IPS-18c (cell line): ENCODE measurements around the gene RPP25.
A peak's percentile ranks its signal among the peaks of the same experiment; 100 is the strongest.

Source experiments
- H3K4me3 ChIP-seq: 2 replicates; pipeline ENCODE4 v1.7.0; 2013; ENCODE audit warnings: low read depth, mild to moderate bottlenecking, low read length, moderate library complexity; ENCODE audit not compliant: insufficient read depth
- H3K9me3 ChIP-seq: one replicate; pipeline ENCODE4 v1.6.1; 2013; ENCODE audit warnings: mild to moderate bottlenecking, low read length, moderate library complexity; ENCODE audit not compliant: control insufficient read depth, insufficient read depth

RPP25 gene

DNA sequence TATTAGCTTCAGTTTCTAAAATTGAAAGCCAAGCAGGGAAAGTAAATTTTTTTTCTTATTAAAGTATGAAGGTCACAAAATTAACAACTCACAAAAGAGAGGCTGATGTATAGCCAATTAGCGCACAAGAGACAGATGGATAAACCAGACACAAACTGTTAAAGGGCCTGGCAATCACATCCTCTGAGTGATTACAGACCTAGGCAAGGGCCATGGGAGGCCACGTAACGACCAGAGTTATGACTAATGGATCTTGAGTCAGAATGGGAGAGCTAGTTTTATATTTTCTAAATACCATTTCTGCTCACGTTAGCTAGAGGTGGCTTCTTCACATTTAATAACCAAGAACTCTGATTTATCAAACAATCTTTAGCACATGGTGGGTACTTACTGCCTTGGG lies 21.0 kb upstream of the RPP25 start:
- Histone ChIP-seq H3K4me3 (no peak overlapping the region), H3K9me3 (no peaks in the 10 kb centered on the region)

DNA sequence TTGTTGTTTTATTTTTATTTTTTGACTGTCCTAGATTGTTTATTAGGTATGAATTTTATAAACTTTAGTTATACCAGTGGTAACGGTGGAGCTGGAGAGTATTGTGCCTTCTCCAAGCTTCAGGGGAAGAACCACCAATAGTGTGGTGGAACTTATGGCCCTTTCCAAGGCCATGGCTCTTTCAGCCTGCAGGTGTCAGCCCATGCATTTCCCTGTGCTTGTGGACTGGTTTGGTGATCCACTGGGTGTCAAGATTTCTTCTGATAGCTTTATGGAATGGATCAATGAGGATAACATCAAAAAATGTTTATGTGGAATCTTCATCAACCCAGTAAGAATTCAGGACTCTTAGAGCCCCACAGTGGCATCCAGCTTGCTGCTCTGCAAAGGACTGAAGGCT lies 19.6 kb upstream of the RPP25 start:
- no peak overlapping the region for H3K4me3 ChIP-seq
- H3K9me3 ChIP-seq: no peaks in the 10 kb centered on the region

DNA sequence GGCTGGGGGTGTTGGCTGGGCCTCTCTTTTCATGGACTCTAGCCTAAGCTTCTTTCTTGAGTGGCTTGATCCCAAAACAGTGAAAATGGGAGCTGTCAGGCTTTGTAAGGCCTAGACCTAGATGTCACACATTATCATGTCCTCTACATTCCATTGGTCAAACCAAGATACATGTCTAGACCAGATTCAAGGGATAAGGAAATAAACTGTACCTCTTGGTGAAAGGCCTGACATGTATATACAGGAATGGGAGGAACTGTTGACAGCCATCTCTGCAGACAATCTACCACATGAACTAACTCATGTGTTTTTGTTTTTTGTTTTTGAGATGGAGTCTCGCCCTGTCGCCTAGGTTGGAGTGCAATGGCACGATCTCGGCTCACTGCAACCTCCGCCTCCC lies 11.1 kb upstream of the RPP25 start:
- H3K4me3 ChIP-seq: no peak overlapping the region
- H3K9me3 ChIP-seq: no peaks in the 10 kb centered on the region

DNA sequence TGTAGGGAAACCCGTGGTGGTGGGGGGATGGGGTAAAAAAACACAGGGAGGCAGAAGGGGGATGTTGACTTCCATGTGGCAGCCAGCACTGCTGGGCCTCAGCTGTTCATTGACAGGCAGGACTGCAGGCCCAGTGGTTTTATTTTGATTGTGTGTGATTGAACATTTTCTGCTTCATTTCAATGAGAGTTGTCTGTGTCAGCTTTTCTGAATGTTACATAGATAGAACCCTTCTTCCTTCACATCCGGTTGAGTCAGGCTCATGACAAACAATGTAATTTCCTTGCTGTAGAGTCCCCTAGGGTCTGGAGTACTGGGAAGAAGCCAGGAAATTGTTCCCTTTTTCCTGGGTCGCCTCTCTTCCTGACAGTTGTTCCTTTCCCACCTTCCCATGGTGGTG lies 8.2 kb upstream of the RPP25 start:
- no peaks in the 10 kb centered on the region for H3K9me3 ChIP-seq
- no peak overlapping the region for H3K4me3 ChIP-seq

DNA sequence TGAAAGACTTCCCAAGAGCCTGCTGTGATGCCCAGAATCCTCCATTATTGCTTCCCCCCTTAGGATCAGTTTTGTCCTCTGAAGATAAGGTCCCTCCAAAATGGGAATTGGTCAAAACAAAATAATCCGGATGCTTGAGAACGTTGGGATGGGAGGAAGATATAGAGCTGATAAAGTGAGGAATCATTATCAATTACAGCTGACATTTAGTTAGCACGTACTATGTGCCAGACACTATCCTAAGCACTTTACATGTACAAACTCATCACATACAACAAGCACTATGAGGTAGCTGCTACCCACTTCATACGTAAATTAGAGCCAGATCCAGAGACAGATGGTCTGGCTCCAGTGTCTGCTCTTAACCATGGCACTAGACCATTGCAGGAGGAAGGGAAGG lies 6.6 kb upstream of the RPP25 start:
- no peaks in the 10 kb centered on the region for H3K9me3 ChIP-seq
- no peak overlapping the region for H3K4me3 ChIP-seq

DNA sequence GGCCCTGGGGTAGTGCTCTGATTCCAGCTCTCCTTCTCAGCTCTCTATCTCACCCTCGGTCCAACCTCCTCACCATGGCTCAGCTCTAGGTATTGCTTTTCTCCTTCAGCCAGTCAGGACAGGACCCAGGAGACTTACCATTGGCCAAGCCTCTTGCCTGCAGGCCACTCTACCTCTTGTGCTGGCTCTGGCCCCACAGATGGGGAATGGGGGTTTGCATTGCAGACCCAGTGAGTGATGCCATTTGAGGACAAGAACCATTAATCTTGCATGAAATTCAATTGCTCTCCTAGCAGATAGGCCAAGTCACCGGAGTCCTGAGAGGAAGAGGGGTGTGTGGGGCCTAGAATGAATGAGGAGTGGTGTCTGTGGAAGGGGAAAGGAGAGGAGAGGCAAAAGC lies 6.1 kb upstream of the RPP25 start:
- no peaks in the 10 kb centered on the region for H3K9me3 ChIP-seq
- no peak overlapping the region for H3K4me3 ChIP-seq

DNA sequence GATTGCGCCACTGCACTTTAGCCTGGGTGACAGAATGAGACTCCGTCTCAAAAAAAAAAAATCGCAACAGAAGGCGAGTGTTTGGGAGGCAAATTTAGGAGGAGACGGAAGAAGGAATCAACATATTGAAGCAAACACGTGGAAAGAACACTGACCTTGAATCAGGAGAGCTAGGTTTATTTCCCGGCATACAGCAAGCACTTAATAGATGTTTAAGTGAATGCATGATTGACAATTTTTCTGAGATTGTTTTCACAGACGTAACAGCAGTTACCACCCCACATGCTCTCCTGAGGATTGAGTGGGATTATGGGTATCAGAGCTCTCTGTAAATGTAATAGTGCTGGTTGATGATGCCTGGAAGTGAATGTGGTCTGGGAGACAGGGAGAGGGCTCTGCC lies 5.6 kb upstream of the RPP25 start:
- Histone ChIP-seq H3K4me3 (no peak overlapping the region), H3K9me3 (no peaks in the 10 kb centered on the region)

DNA sequence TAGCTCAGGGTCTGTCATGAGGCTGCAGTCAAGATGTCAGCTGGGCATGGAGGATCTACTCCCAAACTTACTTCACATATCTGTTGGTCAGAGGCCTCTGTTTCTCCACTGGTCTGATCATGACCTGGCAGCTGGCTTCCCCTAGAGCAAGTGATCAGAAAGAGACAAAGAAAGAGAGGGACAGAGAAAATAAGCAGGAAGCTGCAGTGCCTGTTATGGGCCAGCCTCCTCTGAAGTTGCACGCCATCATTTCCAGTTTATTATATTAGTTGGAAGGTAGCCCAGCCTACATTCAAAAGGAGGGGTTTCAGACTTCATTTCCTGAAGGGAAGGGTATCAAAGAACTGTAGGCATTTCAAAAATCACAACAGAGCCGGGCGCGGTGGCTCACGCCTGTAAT lies 5.0 kb upstream of the RPP25 start:
- no peak overlapping the region for H3K4me3 ChIP-seq
- H3K9me3 ChIP-seq: no peaks in the 10 kb centered on the region

DNA sequence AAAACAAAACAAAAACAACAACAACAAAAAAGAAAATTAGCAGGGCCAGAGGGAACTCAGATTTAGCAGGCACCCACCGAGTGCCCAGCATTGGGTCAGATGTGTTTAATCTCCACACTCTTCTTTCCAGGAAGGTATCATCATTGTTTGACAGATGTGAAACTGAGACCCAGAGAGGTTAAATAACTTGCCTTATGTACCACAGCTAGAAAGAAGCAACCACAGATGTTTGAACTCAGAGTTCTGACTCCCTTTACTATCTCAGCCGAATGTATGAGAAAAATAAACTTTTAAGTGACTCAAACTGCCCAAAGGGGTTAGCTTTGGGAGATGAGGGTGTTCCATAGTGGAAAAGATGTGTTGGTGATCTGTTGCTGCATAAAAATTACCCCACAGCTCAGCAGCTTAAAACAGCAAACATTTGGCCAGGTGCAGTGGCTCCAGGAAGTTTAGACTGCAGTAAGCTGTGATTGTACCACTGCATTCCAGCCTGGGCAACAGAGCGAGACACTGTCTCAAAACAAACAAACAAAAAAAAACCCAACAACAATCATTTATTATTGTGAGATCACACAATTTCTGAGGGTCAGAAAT lies 4.5 kb upstream of the RPP25 start:
- Histone ChIP-seq H3K4me3 (no peak overlapping the region), H3K9me3 (peaks cover under 1% of the 10 kb centered on the region)

DNA sequence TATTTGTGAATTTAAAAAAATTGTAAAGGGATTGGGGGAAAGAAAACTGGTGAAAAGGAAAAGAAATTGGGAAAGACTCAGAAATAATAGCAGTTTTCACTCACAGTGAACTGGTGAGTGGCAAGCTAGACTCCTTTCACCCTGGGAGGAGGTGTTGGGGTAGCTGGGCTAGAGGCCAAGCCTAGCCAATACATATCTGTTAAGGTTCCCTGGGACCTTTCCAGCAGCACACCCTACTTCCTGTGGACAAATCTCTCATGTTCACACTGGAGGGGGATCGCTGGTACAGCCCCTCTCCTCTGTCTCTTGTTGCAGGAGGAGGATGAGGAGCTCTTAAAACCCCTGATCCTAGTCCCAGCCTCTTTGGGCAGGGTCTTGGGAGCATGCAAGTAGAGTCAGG lies 3.7 kb upstream of the RPP25 start:
- Histone ChIP-seq H3K4me3 (no peak overlapping the region), H3K9me3 (peaks cover 2% of the 10 kb centered on the region)

DNA sequence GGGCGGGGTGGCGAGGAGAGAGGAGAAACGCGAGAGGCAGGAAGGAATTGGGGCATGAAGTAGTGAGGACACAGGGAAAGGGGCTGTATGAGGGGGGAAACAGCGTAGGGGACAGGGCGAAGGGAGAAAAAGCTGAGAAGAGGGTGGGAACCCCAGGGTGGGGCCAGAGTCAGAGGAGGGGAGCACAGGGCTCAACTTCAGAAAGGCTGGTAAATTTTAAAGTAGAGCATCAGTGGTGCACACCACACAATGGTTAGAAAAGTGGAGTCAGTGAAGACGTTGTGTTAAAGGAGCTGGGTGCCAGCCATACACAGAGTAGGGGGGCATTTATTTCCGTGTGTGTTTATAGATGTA lies 3.0 kb upstream of the RPP25 start:
- Histone ChIP-seq H3K9me3 (peaks cover 2% of the 10 kb centered on the region), H3K4me3 (peak overlapping the region; percentile 57; the same call in 1 of the 2 replicates)

DNA sequence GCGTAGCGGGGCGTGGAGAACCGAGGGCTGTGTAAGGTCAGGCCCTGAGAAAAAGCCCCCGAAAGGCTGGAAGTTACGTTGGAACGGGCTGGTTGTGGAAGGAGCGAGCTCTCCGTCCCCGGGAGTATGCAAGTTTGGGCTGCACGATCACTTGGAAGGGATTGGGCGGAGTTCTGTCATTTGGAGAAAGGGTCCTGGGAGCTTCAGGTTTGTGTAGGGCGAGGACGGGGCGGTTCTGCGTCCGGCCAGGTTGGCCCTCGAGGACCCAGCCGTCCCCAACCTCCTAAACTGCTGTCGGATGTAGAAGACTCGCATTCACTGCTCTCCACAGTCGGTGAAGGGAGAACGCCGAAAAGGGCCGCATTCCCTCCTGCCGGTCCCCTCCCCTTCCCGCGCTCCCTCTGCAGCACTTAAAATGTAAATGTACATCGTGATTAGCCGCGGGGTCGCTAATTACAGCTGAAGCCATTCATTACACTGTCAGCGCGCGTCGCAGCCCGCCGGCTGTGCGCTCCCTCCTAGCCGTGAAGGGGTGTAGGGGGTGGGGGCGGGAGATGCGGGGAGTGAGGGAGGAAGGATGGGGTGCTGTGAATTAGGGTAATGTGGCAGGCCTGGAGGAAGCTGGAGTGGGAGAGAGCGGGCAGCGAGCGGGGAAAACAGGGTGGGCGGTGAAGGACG lies 2.5 kb upstream of the RPP25 start:
- Histone ChIP-seq H3K4me3 (peak overlapping the region; percentile 57), H3K9me3 (peaks cover 2% of the 10 kb centered on the region)

DNA sequence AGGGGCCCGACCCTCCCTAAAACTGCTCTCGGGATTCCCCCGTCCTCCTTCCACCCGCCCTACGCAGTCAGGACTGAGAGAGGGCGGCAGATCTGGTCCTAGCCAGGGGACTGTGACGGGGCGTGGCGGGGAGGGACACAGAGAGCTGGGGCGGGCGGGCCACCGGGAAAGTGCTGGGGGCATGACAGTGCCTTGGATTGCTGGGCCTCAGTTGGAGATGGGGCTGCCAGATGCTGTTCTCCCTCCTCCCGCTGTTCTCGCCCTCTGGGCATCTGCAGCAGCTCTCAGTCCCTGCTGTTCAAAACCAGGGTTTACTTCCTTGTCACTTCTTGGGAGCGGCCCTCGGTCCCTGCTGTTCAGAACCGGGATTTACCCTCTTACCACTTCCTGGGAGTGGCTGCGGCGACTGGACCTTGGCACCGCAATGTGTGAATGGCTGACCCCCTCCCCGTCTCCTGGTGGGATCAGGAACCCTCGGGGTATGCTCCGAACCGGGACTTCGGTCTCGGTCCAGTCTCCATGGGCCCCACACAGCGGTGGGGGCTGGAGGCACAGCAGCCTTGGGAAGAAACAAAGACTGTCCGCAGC lies 1.8 kb upstream of the RPP25 start:
- Histone ChIP-seq H3K9me3 (peaks cover 2% of the 10 kb centered on the region), H3K4me3 (peak overlapping the region; percentile 57)

DNA sequence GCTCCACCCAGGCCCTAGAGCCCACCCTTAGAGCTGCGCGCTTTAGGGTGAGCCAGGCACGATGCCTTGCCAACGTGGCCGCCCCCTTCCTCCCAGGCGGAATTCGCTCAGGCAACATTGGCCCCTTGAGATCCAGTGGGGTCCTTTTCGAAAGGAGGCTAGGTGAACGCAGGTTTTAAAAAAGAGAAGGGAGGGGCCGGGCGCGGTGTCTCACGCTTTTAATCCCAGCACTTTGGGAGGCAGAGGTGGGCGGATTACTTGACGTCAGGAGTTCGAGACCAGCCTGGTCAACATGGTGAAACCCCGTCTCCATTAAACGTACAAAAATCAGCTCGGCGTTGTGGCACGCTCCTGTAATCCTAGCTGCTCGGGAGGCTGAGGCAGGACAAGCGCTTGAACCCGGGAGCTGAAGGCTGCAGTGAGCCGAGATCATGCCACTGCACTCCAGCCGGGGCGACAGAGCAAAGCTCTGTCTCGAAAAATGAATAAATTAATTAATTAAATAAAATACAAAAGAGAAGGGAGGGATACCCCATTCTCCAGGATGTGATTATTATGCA lies 984 bp upstream of the RPP25 start:
- Histone ChIP-seq H3K4me3 (peak overlapping the region; percentile 74), H3K9me3 (peaks cover 2% of the 10 kb centered on the region)

DNA sequence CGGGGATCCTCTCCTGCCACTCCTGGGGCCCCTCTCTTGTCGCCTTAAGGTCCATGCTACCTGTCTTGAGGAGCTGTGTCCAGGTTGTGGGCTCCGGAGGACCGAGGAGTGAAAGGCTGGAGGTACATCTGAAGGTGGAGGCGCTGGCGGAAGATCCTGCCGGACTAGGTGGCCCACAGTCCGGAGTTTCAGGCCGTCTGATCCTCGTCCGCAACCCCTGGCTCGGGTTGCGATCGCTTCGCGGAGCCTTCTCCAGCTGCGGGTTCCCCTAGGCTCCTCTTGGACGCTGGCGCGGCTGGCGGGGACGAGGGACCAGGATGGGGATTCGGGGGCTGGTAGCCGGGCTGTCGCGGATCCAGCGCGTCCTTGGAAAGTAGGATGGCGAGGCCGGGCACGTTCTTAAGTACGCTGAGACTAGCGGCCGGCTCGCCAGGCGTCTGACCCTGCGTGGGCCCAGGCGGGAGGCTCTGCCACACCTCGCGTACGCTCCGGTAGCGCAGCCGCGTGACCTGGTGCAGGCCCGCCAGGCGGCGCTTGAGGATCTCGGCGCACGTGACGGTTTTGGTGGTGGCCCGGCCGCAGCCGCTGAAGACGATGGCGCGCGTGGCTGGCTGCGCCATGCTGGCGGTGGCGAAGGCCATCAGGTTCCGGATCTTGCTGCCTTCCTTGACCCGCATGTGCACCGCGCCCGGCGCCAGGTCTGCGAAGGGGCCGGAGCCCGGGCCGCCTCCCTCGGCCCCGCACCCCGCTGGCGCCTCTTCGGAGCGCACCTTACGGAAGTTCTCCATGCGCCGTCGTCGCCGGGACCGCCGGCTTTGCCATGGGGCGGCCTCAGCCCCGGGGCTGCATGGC lies 550 bp downstream of the RPP25 start:
- Histone ChIP-seq H3K9me3 (peaks cover 5% of the 10 kb centered on the region), H3K4me3 (peak overlapping the region; percentile 74)

DNA sequence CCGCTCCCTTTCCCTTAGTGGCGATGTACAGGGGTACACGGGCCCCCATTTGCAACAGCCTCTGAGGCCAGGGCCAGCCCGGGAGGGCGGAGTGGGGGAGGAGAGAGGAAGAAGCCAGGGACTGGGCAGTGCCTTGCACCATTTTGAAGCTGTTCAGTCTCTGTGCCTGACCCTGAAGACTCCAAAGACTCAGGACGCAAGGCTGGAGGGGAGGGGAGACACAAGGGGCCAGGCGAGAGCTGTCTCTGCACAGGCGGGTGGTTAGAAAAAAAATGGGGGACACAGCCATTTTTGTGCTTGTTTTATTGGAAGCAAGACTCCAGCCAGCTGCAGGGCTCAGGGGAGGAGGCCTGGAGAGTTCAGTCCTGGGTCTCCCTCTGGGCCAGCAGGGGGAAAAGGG lies 1.6 kb downstream of the RPP25 start:
- H3K9me3 ChIP-seq: peaks cover 5% of the 10 kb centered on the region
- peak overlapping the region; percentile 74 for H3K4me3 ChIP-seq

DNA sequence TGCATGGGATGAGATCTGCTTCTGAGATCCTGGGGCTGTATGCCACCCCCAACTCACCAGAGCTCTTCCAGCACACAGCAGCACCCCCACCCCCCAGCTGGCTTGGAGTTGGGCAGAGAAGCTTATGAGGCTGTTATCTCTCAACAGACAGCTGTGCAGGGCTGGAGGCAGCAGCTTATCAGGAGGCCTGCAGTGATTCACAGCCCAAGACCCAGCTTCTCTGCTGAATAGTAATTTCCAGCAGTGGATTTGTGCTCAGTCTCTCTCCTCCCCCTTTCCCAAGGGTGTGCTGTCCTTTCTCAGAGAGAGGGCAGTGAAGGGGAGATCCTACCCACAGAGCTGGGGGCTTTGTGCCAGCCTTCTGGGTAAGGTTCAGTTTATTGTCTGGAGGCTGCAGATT lies 2.1 kb downstream of the RPP25 start:
- H3K4me3 ChIP-seq: peak overlapping the region; percentile 74

DNA sequence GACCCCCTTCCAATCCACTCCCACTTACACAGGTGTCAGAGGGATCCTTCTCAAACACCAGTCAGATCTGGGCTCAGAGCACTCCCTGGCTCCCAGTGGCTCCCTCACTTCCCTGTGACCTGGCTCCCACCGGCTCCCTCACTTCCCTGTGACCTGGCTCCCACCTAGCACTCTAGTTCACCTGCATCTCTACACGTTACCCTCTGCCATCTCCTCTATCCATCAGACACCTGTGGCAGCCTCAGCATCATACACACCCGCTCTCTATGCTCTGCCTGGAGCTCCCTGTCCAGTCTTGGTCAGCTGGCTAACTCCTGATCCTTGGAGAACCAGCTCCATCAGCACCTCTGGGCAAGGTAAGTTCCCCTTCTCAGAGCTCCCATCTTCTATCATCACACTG lies 5.6 kb downstream of the RPP25 start:
- Histone ChIP-seq H3K9me3 (peaks cover 4% of the 10 kb centered on the region), H3K4me3 (peak overlapping the region; percentile 12; the same call in 1 of the 2 replicates)

More for the DNA sequence above, 2.1 kb downstream of the RPP25 start:
- H3K9me3 ChIP-seq: peaks cover 5% of the 10 kb centered on the region
